H9 (cell line): ENCODE measurements around the gene RMDN2. TPM values are rescaled to one million over a fixed set of nuclear protein-coding genes. Genes with fewer than 3 reads are reported as not detected.
A peak's percentile ranks its signal among the peaks of the same experiment; 100 is the strongest.

Source experiments
- DNase-seq: peaks from one replicate; pipeline ENCODE4 v3.0.0-alpha.2; 2017
- H2AFZ ChIP-seq: one replicate; pipeline ENCODE4 v1.6.1; 2013; ENCODE audit warnings: mild to moderate bottlenecking, low read length, control low read depth, moderate library complexity
- H2AK5ac ChIP-seq: 2 replicates; pipeline ENCODE4 v1.6.1; 2013; ENCODE audit warnings: low read length, control low read depth, mixed read lengths; ENCODE audit not compliant: insufficient read length
- H2BK120ac ChIP-seq: one replicate; pipeline ENCODE4 v1.6.1; 2013; ENCODE audit warnings: low read depth, mild to moderate bottlenecking, low read length, control low read depth, inconsistent platforms; ENCODE audit not compliant: poor library complexity, severe bottlenecking
- H2BK12ac ChIP-seq: 2 replicates; pipeline ENCODE4 v1.6.1; 2013; ENCODE audit warnings: low read length, control low read depth, mixed read lengths, low read depth; ENCODE audit not compliant: insufficient read length
- H2BK15ac ChIP-seq: 2 replicates; pipeline ENCODE4 v1.6.1; 2013; ENCODE audit warnings: low read depth, low read length, control low read depth
- H2BK20ac ChIP-seq: one replicate; pipeline ENCODE4 v1.6.1; 2013; ENCODE audit warnings: low read depth, mild to moderate bottlenecking, low read length, control low read depth, inconsistent platforms; ENCODE audit not compliant: poor library complexity, severe bottlenecking
- H2BK5ac ChIP-seq: 2 replicates; pipeline ENCODE4 v1.6.1; 2013; ENCODE audit warnings: low read length, control low read depth, mixed read lengths; ENCODE audit not compliant: insufficient read length
- H3K14ac ChIP-seq: 2 replicates; pipeline ENCODE4 v1.6.1; 2013; ENCODE audit warnings: low read length, control low read depth; ENCODE audit not compliant: insufficient read depth
- H3K18ac ChIP-seq: 2 replicates; pipeline ENCODE4 v1.6.1; 2013; ENCODE audit warnings: low read depth, mild to moderate bottlenecking, mixed read lengths, low read length, control low read depth; ENCODE audit not compliant: insufficient read length
- H3K23ac ChIP-seq: 2 replicates; pipeline ENCODE4 v1.6.1; 2013; ENCODE audit warnings: low read length, control low read depth, mixed read lengths, low read depth; ENCODE audit not compliant: insufficient read length
- H3K23me2 ChIP-seq: 2 replicates; pipeline ENCODE4 v1.6.1; 2013; ENCODE audit warnings: low read depth, mild to moderate bottlenecking, mixed read lengths, low read length, control low read depth; ENCODE audit not compliant: insufficient read length, poor library complexity, severe bottlenecking
- H3K27ac ChIP-seq: 2 replicates; pipeline ENCODE4 v1.5.1; 2013; ENCODE audit warnings: low read length, control low read depth, mixed read lengths, low read depth; ENCODE audit not compliant: insufficient read length
- H3K27me3 ChIP-seq: 2 replicates; pipeline ENCODE4 v1.6.1; 2013; ENCODE audit warnings: low read length, control low read depth, inconsistent platforms; ENCODE audit not compliant: insufficient read depth
- H3K4ac ChIP-seq: 2 replicates; pipeline ENCODE4 v1.6.1; 2013; ENCODE audit warnings: low read depth, mild to moderate bottlenecking, control low read depth, inconsistent platforms, low read length, moderate library complexity
- H3K4me1 ChIP-seq: 2 replicates; pipeline ENCODE4 v1.6.1; 2013; ENCODE audit warnings: low read length, control low read depth, inconsistent platforms; ENCODE audit not compliant: insufficient read depth
- H3K4me2 ChIP-seq: 2 replicates; pipeline ENCODE4 v1.6.1; 2013; ENCODE audit warnings: low read length, control low read depth, mixed read lengths; ENCODE audit not compliant: insufficient read length, insufficient read depth
- H3K56ac ChIP-seq: 2 replicates; pipeline ENCODE4 v1.6.1; 2013; ENCODE audit warnings: low read depth, mild to moderate bottlenecking, mixed read lengths, low read length, control low read depth; ENCODE audit not compliant: insufficient read length
- H3K79me1 ChIP-seq: 2 replicates; pipeline ENCODE4 v1.6.1; 2013; ENCODE audit warnings: low read depth, mild to moderate bottlenecking, moderate library complexity, low read length, control low read depth, inconsistent platforms; ENCODE audit not compliant: insufficient read depth, poor library complexity, severe bottlenecking
- H3K79me2 ChIP-seq: 2 replicates; pipeline ENCODE4 v1.6.1; 2013; ENCODE audit warnings: low read length, control low read depth, inconsistent platforms; ENCODE audit not compliant: insufficient read depth
- H3K9ac ChIP-seq: 2 replicates; pipeline ENCODE4 v1.6.1; 2013; ENCODE audit warnings: low read length, control low read depth, mixed read lengths; ENCODE audit not compliant: insufficient read length; ENCODE audit errors: extremely low read depth
- H3K9me3 ChIP-seq: one replicate; pipeline ENCODE4 v1.6.1; 2013; ENCODE audit warnings: low read depth, low read length, inconsistent platforms; ENCODE audit not compliant: control insufficient read depth
- H3T11ph ChIP-seq: one replicate; pipeline ENCODE4 v1.6.1; 2013; ENCODE audit warnings: mild to moderate bottlenecking, low read length, control low read depth, inconsistent platforms
- H4K20me1 ChIP-seq: one replicate; pipeline ENCODE4 v1.6.1; 2013; ENCODE audit not compliant: control insufficient read depth, insufficient read length, insufficient read depth
- H4K5ac ChIP-seq: 2 replicates; pipeline ENCODE4 v1.6.1; 2013; ENCODE audit warnings: low read depth, mild to moderate bottlenecking, mixed read lengths, low read length, control low read depth; ENCODE audit not compliant: insufficient read length
- H4K8ac ChIP-seq: replicated peaks from 2 replicates; pipeline ENCODE4 v1.6.1; 2013; ENCODE audit warnings: low read length, control low read depth, mixed read lengths, low read depth; ENCODE audit not compliant: insufficient read length
- H4K91ac ChIP-seq: 2 replicates; pipeline ENCODE4 v1.6.1; 2013; ENCODE audit warnings: low read depth, mild to moderate bottlenecking, moderate library complexity, mixed read lengths, low read length, control low read depth; ENCODE audit not compliant: insufficient read length
- H3K27ac Mint-ChIP-seq, 3 experiments: 2 replicates in 2 of 3; 3 replicates in 1 of 3; pipeline ENCODE4 v1.8.0; 2020 to 2021; ENCODE audit warnings: mixed read lengths in 3 of 3, mild to moderate bottlenecking in 1 of 3, moderate library complexity in 1 of 3
- H3K27me3 Mint-ChIP-seq: 2 replicates; pipeline ENCODE4 v1.8.0; 2021; ENCODE audit warnings: low read depth, mild to moderate bottlenecking, moderate library complexity, mixed read lengths
- H3K36me3 Mint-ChIP-seq, 3 experiments: 2 replicates in 2 of 3; 3 replicates in 1 of 3; pipeline ENCODE4 v1.8.0; 2020 to 2021; ENCODE audit warnings: low read depth in 3 of 3, mixed read lengths in 3 of 3; ENCODE audit not compliant: insufficient read depth in 1 of 3
- H3K4me1 Mint-ChIP-seq, 2 experiments: 2 replicates each; pipeline ENCODE4 v1.8.0; 2020; ENCODE audit warnings: mixed read lengths in 2 of 2
- H3K4me3 Mint-ChIP-seq, 2 experiments: 2 replicates in 1 of 2; 3 replicates in 1 of 2; pipeline ENCODE4 v1.8.0; 2020 to 2021; ENCODE audit warnings: mild to moderate bottlenecking in 2 of 2, mixed read lengths in 2 of 2, moderate library complexity in 1 of 2
- H3K9me3 Mint-ChIP-seq, 2 experiments: 2 replicates in 1 of 2; 3 replicates in 1 of 2; pipeline ENCODE4 v1.8.0; 2020; ENCODE audit warnings: mild to moderate bottlenecking in 2 of 2, mixed read lengths in 2 of 2, moderate library complexity in 1 of 2
- WGBS: extraction: QIAGEN DNeasy Blood & Tissue Kit; methylation state at CpG from one replicate; pipeline ENCODE4 v1.1.7; 2013; ENCODE audit warnings: missing lambda C conversion rate, low lambda C conversion rate, mixed read lengths; ENCODE audit not compliant: insufficient read length; ENCODE audit errors: extremely low coverage; 5-methylcytosine and 5-hydroxymethylcytosine counted together
- total RNA-seq: library from RNA; stranded (reverse); gene quantifications from 2 replicates; pipeline ENCODE4 v1.2.1, GENCODE V29; 2021
- TF ChIP-seq, protein P1 (sequence below): fragments of 200-600 bp; sonication (generic); conservative IDR thresholded peaks from 3 replicates; pipeline ENCODE4 v1.8.0; 2021; ENCODE audit warnings: antibody characterized with exemption, mild to moderate bottlenecking

The RMDN2 gene
- total RNA-seq, 1 experiment from 2014 or later: 2.8 TPM

GRCh38 chr2:37982847-37983246, 57.8 kb downstream of the RMDN2 start:
- H3K4ac ChIP-seq: no peak overlapping the region
- no peaks in the 10 kb centered on the region for H3K9me3 ChIP-seq
- H3K9me3 Mint-ChIP-seq: peaks cover 7 to 18% of the 10 kb centered on the region in 2 experiments
- no peaks in the 10 kb centered on the region for H3K79me2 ChIP-seq
- no CpG with 5 or more reads among the region's 6 CpGs for WGBS
- no peaks in the 10 kb centered on the region for H3K27me3 ChIP-seq
- H3K14ac ChIP-seq: no peak overlapping the region
- no peak overlapping the region for H4K5ac ChIP-seq
- H4K8ac ChIP-seq: no peak overlapping the region
- DNase-seq: no peak
- H2BK5ac ChIP-seq: no peak overlapping the region
- H2BK12ac ChIP-seq: no peak overlapping the region
- no peaks in the 10 kb centered on the region for H4K20me1 ChIP-seq
- no peak overlapping the region for H2BK15ac ChIP-seq
- H3K56ac ChIP-seq: no peak overlapping the region
- no peak overlapping the region for H3K18ac ChIP-seq
- no peak overlapping the region for H4K91ac ChIP-seq
- no peak overlapping the region for H3T11ph ChIP-seq
- no peaks in the 10 kb centered on the region for H3K27me3 Mint-ChIP-seq
- H3K4me2 ChIP-seq: peak overlapping the region; percentile 39
- H3K79me1 ChIP-seq: no peaks in the 10 kb centered on the region
- H3K4me1 Mint-ChIP-seq: peaks cover 12% of the 10 kb centered on the region in 2 experiments
- peaks cover 2 to 13% (median 2%) of the 10 kb centered on the region in 3 experiments; a peak in 5 of 7 replicates for H3K36me3 Mint-ChIP-seq
- no peaks in the 10 kb centered on the region for H3K4me1 ChIP-seq
- TF ChIP-seq, protein P1, sequence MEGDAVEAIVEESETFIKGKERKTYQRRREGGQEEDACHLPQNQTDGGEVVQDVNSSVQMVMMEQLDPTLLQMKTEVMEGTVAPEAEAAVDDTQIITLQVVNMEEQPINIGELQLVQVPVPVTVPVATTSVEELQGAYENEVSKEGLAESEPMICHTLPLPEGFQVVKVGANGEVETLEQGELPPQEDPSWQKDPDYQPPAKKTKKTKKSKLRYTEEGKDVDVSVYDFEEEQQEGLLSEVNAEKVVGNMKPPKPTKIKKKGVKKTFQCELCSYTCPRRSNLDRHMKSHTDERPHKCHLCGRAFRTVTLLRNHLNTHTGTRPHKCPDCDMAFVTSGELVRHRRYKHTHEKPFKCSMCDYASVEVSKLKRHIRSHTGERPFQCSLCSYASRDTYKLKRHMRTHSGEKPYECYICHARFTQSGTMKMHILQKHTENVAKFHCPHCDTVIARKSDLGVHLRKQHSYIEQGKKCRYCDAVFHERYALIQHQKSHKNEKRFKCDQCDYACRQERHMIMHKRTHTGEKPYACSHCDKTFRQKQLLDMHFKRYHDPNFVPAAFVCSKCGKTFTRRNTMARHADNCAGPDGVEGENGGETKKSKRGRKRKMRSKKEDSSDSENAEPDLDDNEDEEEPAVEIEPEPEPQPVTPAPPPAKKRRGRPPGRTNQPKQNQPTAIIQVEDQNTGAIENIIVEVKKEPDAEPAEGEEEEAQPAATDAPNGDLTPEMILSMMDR: no peak
- no peak overlapping the region for H3K9ac ChIP-seq
- H2BK20ac ChIP-seq: no peak overlapping the region
- H2AK5ac ChIP-seq: no peak overlapping the region
- no peak overlapping the region for H3K23ac ChIP-seq
- no peak overlapping the region for H3K27ac Mint-ChIP-seq
- H2BK120ac ChIP-seq: no peak overlapping the region
- no peaks in the 10 kb centered on the region for H3K23me2 ChIP-seq
- H3K4me3 Mint-ChIP-seq: no peak overlapping the region
- no peak overlapping the region for H2AFZ ChIP-seq
- H3K27ac ChIP-seq: no peak overlapping the region
